ENCODE measurements around the gene TSPAN31. TPM values are rescaled to one million over a fixed set of nuclear protein-coding genes. Genes with fewer than 3 reads are reported as not detected.

Gene TSPAN31
- total and polyA plus RNA-seq, 7 donors = 12.0 to 85.8 (median 43.2) TPM

DNA sequence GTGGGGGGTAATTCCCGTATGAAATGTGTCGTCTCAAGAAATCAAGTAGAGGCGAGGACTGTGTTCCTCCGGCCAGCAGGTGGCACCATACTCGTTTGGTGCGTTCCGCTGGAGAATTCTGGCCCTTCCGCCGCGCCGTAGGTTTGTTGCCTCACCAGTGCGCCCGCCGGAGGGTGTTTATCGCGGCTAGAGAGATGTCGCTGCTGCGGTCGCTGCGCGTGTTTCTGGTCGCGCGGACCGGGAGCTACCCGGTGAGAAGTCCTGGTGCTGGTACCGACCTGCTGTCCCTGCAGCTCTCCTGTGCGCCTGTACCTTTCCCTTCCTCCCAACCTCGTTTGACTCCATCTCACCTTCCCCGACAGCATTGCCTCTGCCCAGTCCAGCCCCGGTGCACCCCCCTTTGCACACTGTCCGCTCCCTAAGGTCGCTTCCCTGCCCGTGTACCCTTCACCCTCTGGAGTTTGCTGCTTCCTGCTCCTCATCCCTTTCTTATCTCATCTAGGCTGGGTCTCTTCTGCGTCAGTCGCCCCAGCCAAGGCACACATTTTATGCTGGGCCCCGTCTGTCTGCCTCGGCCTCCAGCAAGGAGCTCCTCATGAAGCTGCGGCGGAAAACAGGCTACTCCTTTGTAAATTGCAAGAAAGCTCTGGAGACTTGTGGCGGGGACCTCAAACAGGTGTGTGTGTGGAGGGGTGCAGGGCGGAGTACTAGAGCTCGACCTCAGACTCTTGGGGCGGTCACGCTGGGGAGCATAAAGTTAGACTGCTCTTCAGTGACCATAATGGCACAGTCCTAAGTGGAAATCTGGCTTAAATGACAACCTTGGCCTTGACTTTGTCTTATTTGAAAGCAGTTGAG lies 38.0 kb downstream of the TSPAN31 start, which contains the start of gene TSFM:
Gene TSFM (plus strand): TSS at position 180 of the 858 bp plus-strand sequence. CDS start 15 bp downstream, at position 195.
- peak in 1 of 2 donors; percentile 26 for TF ChIP-seq POLR2A (IDR thresholded peaks at IDR 0.05)
- TF ChIP-seq, protein P1, sequence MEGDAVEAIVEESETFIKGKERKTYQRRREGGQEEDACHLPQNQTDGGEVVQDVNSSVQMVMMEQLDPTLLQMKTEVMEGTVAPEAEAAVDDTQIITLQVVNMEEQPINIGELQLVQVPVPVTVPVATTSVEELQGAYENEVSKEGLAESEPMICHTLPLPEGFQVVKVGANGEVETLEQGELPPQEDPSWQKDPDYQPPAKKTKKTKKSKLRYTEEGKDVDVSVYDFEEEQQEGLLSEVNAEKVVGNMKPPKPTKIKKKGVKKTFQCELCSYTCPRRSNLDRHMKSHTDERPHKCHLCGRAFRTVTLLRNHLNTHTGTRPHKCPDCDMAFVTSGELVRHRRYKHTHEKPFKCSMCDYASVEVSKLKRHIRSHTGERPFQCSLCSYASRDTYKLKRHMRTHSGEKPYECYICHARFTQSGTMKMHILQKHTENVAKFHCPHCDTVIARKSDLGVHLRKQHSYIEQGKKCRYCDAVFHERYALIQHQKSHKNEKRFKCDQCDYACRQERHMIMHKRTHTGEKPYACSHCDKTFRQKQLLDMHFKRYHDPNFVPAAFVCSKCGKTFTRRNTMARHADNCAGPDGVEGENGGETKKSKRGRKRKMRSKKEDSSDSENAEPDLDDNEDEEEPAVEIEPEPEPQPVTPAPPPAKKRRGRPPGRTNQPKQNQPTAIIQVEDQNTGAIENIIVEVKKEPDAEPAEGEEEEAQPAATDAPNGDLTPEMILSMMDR (IDR thresholded peaks at IDR 0.05) = peak; percentile 80 to 94 (median 92)
- peak in 1 of 4 donors; percentile 41 for TF ChIP-seq EP300 (IDR thresholded peaks at IDR 0.05)
- peak; percentile 56 to 93 (median 91) for TF ChIP-seq POLR2AphosphoS5 (IDR thresholded peaks at IDR 0.05)
- Histone ChIP-seq H3K27me3 (no peaks in the 10 kb centered on the region), H3K4me1 (peaks cover 0 to 19% (median 14%) of the 10 kb centered on the region in 4 donors), H3K9me3 (no peaks in the 10 kb centered on the region), H3K27ac (peak within 1 kb of the TSS; percentile 61 to 86 (median 75)), H3K36me3 (peaks cover 7 to 33% (median 9%) of the 10 kb centered on the region in 4 donors), H3K4me3 (peak within 1 kb of the TSS; percentile 56 to 99 (median 80))
- DNase-seq = peak; percentile 97
- 1% methylated on average over 45 of the region's 45 CpGs for WGBS, 2 donors
- intact Hi-C loops (cut with DNase I) = loop anchor here (1.0 to 10.0 kb wide), 2 partner anchors 52 to 122 kb away; no protein-coding TSS in a partner anchor

DNA sequence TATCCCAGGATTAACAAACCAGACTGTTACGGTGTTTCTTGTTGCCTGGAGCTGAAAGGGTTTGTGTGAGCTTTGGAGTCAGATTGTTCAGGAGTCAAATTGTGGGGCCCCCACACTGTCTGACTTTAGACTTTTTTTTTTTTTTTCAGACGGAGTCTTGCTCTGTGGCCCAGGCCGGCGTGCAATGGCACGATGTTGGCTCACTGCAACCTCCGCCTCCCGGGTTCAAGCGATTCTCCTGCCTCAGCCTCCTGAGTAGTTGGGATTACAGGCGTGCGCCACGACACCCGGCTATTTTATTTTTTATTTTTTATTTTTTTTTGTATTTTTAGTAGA lies 38.6 kb downstream of the TSPAN31 start:
- Histone ChIP-seq H3K27ac (peak overlapping the region in 1 of 4 donors; percentile 86), H3K36me3 (peaks cover 7 to 39% (median 10%) of the 10 kb centered on the region in 4 donors), H3K9me3 (no peaks in the 10 kb centered on the region), H3K4me3 (peak overlapping the region; percentile 56 to 99 (median 80)), H3K4me1 (peaks cover 0 to 19% (median 14%) of the 10 kb centered on the region in 4 donors), H3K27me3 (no peaks in the 10 kb centered on the region)
- TF ChIP-seq EP300 (IDR thresholded peaks at IDR 0.05) = no peak
- TF ChIP-seq, protein P1 (IDR thresholded peaks at IDR 0.05) = no peak
- TF ChIP-seq POLR2AphosphoS5 (IDR thresholded peaks at IDR 0.05) = no peak
- TF ChIP-seq POLR2A (IDR thresholded peaks at IDR 0.05) = no peak
- intact Hi-C loops (cut with DNase I) = loop anchor here (10.0 kb wide), 1 partner anchor 51 kb away; no protein-coding TSS in a partner anchor
- 80 to 85% methylated on average over 12 of the region's 12 CpGs for WGBS, 2 donors
- no peak for DNase-seq

DNA sequence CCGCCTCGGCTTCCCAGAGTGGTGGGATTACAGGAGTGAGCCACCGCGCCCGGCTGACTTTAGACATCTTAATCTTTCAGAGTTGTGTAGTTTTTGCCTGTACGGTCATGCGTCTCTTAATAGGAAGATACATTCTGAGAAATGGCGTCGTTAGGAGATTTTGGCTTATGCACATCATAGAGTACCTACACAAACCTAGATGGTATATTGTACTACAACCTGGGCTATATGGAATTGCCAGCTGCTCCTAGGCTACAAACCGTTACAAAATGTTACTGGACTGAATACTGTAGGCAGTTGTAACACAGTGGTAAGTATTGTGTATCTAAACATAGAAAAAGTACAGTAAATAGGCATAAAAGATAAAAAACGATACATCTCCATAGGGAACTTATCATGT lies 39.0 kb downstream of the TSPAN31 start:
- DNase-seq = no peak
- TF ChIP-seq POLR2AphosphoS5 (IDR thresholded peaks at IDR 0.05) = no peak
- no peak for TF ChIP-seq POLR2A (IDR thresholded peaks at IDR 0.05)
- TF ChIP-seq EP300 (IDR thresholded peaks at IDR 0.05) = no peak
- TF ChIP-seq, protein P1 (IDR thresholded peaks at IDR 0.05) = no peak
- Histone ChIP-seq H3K4me3 (no peak overlapping the region), H3K27ac (no peak overlapping the region), H3K36me3 (peaks cover 7 to 43% (median 11%) of the 10 kb centered on the region in 4 donors), H3K27me3 (no peaks in the 10 kb centered on the region), H3K9me3 (no peaks in the 10 kb centered on the region), H3K4me1 (peaks cover 0 to 19% (median 14%) of the 10 kb centered on the region in 4 donors)
- intact Hi-C loops (cut with DNase I) = loop anchor here (10.0 kb wide), 1 partner anchor 51 kb away; no protein-coding TSS in a partner anchor
- WGBS, 2 donors = 90 to 94% methylated on average over 11 of the region's 11 CpGs

DNA sequence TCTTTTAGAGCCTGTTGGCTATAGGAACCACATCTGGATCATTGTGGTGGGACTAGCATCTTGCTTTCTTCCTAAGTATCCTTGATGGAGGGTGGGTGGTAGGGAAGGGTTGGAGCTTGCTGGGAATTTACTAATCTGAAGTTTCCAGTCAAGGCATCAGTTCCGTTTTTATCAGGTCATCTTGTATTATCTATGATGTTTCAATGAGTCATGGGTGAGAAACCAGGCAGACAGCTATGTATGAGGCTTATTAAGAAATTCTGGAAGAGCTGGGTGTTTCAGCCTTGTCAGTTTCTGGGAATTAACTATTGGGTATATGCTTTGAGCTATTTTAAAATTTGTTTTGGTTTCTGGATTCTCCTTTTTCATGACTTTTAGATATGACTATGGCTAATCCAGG lies 49.1 kb downstream of the TSPAN31 start:
- peaks cover 16 to 88% (median 27%) of the 10 kb centered on the region in 4 donors for H3K36me3 ChIP-seq
- no peaks in the 10 kb centered on the region for H3K27me3 ChIP-seq
- no peak overlapping the region for H3K4me3 ChIP-seq
- H3K4me1 ChIP-seq = no peaks in the 10 kb centered on the region
- no peaks in the 10 kb centered on the region for H3K9me3 ChIP-seq
- TF ChIP-seq POLR2AphosphoS5 (IDR thresholded peaks at IDR 0.05) = no peak
- TF ChIP-seq POLR2A (IDR thresholded peaks at IDR 0.05) = no peak
- TF ChIP-seq, protein P1 (IDR thresholded peaks at IDR 0.05) = no peak
- no peak for TF ChIP-seq EP300 (IDR thresholded peaks at IDR 0.05)
- WGBS, 2 donors = 53 to 64% methylated on average over 1 of the region's 1 CpG
- DNase-seq = no peak
- H3K27ac ChIP-seq = no peak overlapping the region
- intact Hi-C loops (cut with DNase I) = no loop called here

Data from sigmoid colon (tissue), 7 donors.